ENCODE measurements around the gene NKAPD1. TPM values are rescaled to one million over a fixed set of nuclear protein-coding genes. Genes with fewer than 3 reads are reported as not detected.
"Not testable (repeated sequence)": the region's sequence is repeated elsewhere in the genome, so short reads cannot be mapped to it uniquely, and the experiment has no call there.

NKAPD1 gene
- total RNA-seq, 1 donor from 2014 or later = 12.2 TPM

DNA sequence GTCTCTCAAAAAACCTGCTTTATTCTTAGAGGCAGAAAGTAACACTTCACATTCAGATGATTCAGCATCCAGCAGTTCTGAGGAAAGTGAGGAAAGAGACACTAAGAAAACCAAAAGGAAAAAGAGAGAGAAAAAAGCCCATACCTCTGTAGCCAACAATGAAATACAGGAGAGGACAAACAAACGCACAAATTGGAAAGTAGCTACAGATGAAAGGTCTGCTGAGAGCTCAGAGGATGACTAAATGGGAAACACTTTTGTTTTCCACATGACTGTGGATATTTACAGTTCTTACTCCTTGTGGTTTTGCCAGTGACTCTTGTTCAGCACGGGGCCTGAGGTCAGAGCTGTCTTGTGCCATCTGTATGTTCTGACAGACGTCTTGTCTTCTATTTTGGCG, 8.6 kb downstream of the NKAPD1 start:
- intact Hi-C loops (cut with DNase I) = loop anchor here (10.0 kb wide), 1 partner anchor 712 kb away; no protein-coding TSS in a partner anchor
- H3K27ac ChIP-seq = no peak overlapping the region
- no peak overlapping the region for H3K4me3 ChIP-seq
- H3K27me3 ChIP-seq = no peaks in the 10 kb centered on the region
- TF ChIP-seq, protein P1, sequence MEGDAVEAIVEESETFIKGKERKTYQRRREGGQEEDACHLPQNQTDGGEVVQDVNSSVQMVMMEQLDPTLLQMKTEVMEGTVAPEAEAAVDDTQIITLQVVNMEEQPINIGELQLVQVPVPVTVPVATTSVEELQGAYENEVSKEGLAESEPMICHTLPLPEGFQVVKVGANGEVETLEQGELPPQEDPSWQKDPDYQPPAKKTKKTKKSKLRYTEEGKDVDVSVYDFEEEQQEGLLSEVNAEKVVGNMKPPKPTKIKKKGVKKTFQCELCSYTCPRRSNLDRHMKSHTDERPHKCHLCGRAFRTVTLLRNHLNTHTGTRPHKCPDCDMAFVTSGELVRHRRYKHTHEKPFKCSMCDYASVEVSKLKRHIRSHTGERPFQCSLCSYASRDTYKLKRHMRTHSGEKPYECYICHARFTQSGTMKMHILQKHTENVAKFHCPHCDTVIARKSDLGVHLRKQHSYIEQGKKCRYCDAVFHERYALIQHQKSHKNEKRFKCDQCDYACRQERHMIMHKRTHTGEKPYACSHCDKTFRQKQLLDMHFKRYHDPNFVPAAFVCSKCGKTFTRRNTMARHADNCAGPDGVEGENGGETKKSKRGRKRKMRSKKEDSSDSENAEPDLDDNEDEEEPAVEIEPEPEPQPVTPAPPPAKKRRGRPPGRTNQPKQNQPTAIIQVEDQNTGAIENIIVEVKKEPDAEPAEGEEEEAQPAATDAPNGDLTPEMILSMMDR (IDR thresholded peaks at IDR 0.05) = no peak
- no peaks in the 10 kb centered on the region for H3K9me3 ChIP-seq
- DNase-seq (ENCODE audit: low spot score in 2 of 2) = no peak
- peaks cover 56 to 68% of the 10 kb centered on the region in 2 donors for H3K36me3 ChIP-seq
- H3K4me1 ChIP-seq = peaks cover 0 to 11% of the 10 kb centered on the region in 2 donors

DNA sequence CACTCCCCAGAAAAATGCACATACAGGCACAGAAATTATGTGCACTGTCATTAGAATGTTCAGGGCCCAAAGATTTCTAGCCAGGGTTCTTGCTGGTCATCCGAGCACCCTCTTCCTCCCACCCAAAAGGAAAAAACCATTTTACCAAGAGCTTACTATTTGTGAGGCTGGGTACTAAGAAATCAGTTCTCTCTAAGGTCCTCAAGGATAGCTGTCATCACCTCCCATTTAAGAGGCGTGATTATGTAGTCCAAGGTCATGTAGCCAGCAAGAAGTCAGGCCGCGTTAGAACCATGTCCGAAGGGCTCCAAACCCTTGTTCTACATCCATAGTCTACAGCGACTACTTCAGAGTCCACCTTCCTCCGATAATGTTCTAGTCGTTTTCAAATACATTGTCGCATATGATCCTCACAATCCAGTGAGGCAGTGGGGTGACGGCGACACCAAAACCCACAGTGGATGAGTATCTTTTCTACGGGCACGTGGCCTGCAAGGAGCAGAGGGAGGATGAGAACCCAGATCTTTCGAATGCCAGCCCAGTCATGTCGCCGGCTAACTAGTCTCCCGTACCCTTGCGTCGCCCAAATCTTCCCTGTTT, 11.8 kb downstream of the NKAPD1 start:
- intact Hi-C loops (cut with DNase I) = loop anchor here (1.0 to 10.0 kb wide), 4 partner anchors 12 to 709 kb away; partner anchors contain the start of genes CFAP68, FDXACB1, NKAPD1 and PIH1D2
- Histone ChIP-seq H3K27me3 (no peaks in the 10 kb centered on the region), H3K4me3 (peak overlapping the region; percentile 86 to 94), H3K9me3 (no peaks in the 10 kb centered on the region), H3K4me1 (peaks cover 5 to 23% of the 10 kb centered on the region in 2 donors), H3K36me3 (peaks cover 58 to 67% of the 10 kb centered on the region in 2 donors), H3K27ac (peak overlapping the region; percentile 63 to 75)
- DNase-seq (ENCODE audit: low spot score in 2 of 2) = no peak
- TF ChIP-seq, protein P1 (IDR thresholded peaks at IDR 0.05) = peak in 1 of 3 experiments; percentile 2

DNA sequence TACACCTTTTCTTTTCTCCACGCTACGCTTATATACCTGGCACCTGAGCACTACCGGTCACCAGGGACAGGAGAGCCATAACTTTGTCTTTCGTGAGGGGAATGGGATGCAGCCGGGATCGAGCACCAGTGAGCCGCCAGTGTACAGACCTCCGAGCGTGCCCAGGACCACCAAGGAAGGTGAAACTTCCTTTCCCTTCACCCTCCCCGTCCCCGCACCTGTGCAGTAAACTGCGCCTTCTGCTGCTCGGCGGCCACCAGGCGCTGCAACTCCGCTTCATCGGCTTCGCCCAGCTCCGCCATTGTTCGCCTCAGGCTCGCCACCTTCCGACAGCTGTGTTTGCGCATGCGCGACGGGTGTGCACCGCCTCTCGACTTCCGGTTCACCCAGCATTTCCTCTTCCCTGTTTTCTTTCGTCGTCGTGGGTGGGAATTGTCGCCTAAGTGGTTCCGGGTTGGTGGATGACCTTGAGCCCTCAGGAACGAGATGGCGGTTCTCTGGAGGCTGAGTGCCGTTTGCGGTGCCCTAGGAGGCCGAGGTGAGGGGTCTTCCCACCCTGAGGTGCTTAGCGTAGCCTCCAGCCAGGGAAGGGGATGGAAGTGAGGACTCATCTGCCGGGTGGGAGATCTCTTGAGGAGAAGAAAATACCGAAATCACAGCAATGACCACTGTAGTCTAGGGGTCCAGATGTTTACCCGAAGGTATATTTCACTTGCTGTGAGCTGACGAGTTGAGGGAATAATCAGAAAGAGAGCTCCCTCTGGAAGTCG, 12.5 kb downstream of the NKAPD1 start, which contains the start of the genes SDHD and TIMM8B:
TSS of gene SDHD (plus strand) at position 452 of the 770 bp plus-strand sequence. CDS start at position 487, 35 bp downstream.
TSS of gene TIMM8B (minus strand) at position 335 of the 770 bp plus-strand sequence. CDS start at position 302, 33 bp downstream.
- H3K27ac ChIP-seq = peak within 1 kb of the TSS; percentile 63 to 75
- intact Hi-C loops (cut with DNase I) = loop anchor here (1.0 to 10.0 kb wide), 4 partner anchors 12 to 708 kb away; partner anchors contain the start of genes CFAP68, FDXACB1, NKAPD1 and PIH1D2

DNA sequence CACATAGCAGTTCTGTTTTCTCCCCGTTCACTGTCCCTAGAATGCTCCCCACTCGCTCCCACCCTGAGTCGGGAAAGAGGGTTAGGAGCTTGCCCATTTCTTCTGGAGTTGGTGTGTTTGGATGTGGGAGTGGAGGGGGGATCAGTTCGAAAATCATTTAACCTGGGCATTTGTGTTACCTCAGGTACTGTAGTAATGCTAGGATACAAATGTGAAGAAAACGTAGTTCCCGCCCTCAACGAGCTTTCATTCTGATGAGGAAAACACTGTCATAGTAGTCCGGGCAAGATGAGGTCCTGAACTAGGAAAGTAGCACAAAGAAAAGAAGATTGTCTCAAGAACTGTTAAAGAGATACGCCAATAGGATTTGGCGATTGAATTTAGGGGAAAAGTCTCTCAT, 13.1 kb downstream of the NKAPD1 start:
- intact Hi-C loops (cut with DNase I) = loop anchor here (2.0 to 10.0 kb wide), 3 partner anchors 160 to 708 kb away; partner anchors contain the start of genes CFAP68 and FDXACB1
- peaks cover 5 to 23% of the 10 kb centered on the region in 2 donors for H3K4me1 ChIP-seq
- DNase-seq (ENCODE audit: low spot score in 2 of 2) = no peak
- TF ChIP-seq, protein P1 (IDR thresholded peaks at IDR 0.05) = no peak
- H3K27ac ChIP-seq = peak overlapping the region; percentile 63 to 75
- H3K9me3 ChIP-seq = no peaks in the 10 kb centered on the region
- H3K27me3 ChIP-seq = no peaks in the 10 kb centered on the region
- H3K4me3 ChIP-seq = peak overlapping the region; percentile 86 to 94
- peaks cover 61 to 67% of the 10 kb centered on the region in 2 donors for H3K36me3 ChIP-seq

More for the DNA sequence above, 12.5 kb downstream of the NKAPD1 start, which contains the start of the genes SDHD and TIMM8B:
- TF ChIP-seq, protein P1 (IDR thresholded peaks at IDR 0.05) = peak in 2 of 3 experiments; percentile 34 to 36
- DNase-seq (ENCODE audit: low spot score in 2 of 2) = peak; percentile 85 to 98
- no peaks in the 10 kb centered on the region for H3K27me3 ChIP-seq
- H3K9me3 ChIP-seq = no peaks in the 10 kb centered on the region
- peak within 1 kb of the TSS; percentile 86 to 94 for H3K4me3 ChIP-seq
- H3K4me1 ChIP-seq = peaks cover 5 to 23% of the 10 kb centered on the region in 2 donors
- peaks cover 56 to 67% of the 10 kb centered on the region in 2 donors for H3K36me3 ChIP-seq

DNA sequence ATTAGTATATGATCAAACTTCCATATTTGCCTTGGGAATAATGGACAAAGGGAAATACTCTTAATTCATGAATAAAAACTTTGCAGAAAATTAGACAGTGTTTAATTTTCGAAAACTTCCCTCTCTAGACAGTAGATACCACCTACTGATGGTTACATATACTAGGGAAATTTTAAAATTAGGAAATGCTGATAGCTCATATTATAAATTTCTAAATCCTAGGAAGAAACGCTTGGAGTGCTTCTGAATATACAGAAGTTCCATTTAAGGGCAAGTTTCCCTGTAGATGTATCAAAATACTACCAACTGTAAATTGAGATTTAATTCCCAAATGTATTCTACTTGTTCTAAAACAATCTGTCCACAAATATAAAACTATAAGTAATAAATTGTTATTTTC, 21.2 kb downstream of the NKAPD1 start:
- H3K4me3 ChIP-seq; DNase-seq (ENCODE audit: low spot score in 2 of 2); intact Hi-C loops (cut with DNase I); H3K27ac ChIP-seq; H3K4me1 ChIP-seq; H3K9me3 ChIP-seq; H3K27me3 ChIP-seq: not testable (repeated sequence)
- peaks cover 35 to 67% of the 10 kb centered on the region in 2 donors for H3K36me3 ChIP-seq
